Frontal cortex (tissue), 4 donors: ENCODE data around the gene LIMS1. TPM values are rescaled to one million over a fixed set of nuclear protein-coding genes. Genes with fewer than 3 reads are reported as not detected.
"Not testable (repeated sequence)": the region's sequence is repeated elsewhere in the genome, so short reads cannot be mapped to it uniquely, and the experiment has no call there.

Source experiments
- DNase-seq, 2 donors: peaks; one replicate each; pipeline ENCODE4 v3.0.0; 2012; ENCODE audit warnings: low spot score in 2 of 2
- FAIRE-seq: peaks from 2 replicates; lab custom pipeline; 2012; peaks lifted over from hg19 to GRCh38; lab: Jason Lieb, UNC
- total RNA-seq: library from RNA; depleted of rRNA; stranded (reverse); fragments of >200 nt; gene quantifications from one replicate; pipeline ENCODE4 v1.2.3, GENCODE V29; 2014
- donor health status: control.
- donor health status: control.
- donor health status: control.

Gene LIMS1
- total RNA-seq, 1 donor from 2014 or later = 11.8 TPM

DNA sequence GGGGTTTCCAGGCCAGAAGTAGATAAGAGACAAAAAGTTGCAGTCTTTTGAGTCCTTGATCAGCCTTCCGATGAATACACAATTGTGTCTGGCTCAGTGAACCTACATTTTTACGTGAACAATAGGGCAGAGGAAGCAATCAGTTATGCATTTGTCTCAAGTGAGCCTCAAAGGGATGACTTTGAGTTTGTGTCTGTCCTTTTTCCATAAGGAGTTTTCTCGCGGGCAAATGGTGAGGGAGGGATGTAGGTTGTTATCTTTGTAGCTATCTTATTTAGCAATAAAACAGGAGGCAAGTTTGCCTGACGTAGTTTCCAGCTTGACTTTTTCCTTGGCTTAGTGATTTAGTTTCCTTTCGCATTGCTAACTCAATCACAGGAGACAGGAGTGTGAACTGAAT lies 119.6 kb downstream of the LIMS1 start:
- not testable (repeated sequence) for FAIRE-seq, DNase-seq

DNA sequence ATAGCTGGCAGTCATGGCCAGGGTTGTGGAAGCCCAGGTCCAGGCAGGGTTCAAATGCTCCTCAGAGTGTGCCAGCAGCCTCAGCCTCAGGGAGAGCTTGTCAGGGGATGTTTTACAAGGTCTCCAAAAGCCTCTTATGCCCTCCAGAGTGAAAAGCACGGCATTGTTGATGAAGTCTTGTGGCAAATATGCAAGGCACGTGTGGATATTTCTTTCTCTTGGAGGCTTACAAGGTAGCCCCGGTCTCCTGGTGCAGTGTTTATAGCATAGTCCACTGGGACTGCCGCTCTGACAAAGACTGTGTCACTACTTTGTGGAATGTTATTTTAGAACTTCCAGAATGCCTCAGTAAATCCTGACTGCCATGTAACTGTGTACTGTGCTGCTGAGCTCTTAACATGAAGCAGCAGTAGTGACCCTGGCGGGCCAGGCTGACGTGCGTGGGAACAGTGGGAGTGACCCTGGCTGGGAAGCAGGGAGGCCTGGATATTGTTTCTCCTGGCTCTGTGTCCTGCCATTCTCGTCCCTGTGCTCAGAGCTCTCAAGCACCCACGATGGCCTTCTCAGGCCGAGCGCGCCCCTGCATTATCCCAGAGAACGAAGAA lies 120.4 kb downstream of the LIMS1 start:
- not testable (repeated sequence) for DNase-seq, FAIRE-seq

- not testable (repeated sequence) for DNase-seq, FAIRE-seq
Observed at GRCh38 chr2:108655270-108655669, 121.0 kb downstream of the LIMS1 start.

GRCh38 chr2:108656282-108656681 lies 122.0 kb downstream of the LIMS1 start:
- FAIRE-seq, DNase-seq: not testable (repeated sequence)

- not testable (repeated sequence) for FAIRE-seq, DNase-seq
Observed at GRCh38 chr2:108657517-108657916, 123.2 kb downstream of the LIMS1 start.

GRCh38 chr2:108658553-108658952 lies 124.3 kb downstream of the LIMS1 start:
- DNase-seq, FAIRE-seq: not testable (repeated sequence)

- not testable (repeated sequence) for FAIRE-seq, DNase-seq
Observed at GRCh38 chr2:108661493-108661892, 127.2 kb downstream of the LIMS1 start.

GRCh38 chr2:108662207-108662612 lies 127.9 kb downstream of the LIMS1 start:
- not testable (repeated sequence) for FAIRE-seq, DNase-seq

- not testable (repeated sequence) for DNase-seq
Observed at GRCh38 chr2:108663346-108663745, 129.1 kb downstream of the LIMS1 start.

GRCh38 chr2:108664089-108664488 lies 129.8 kb downstream of the LIMS1 start:
- not testable (repeated sequence) for FAIRE-seq

More at GRCh38 chr2:108663346-108663745, 129.1 kb downstream of the LIMS1 start:
- FAIRE-seq = not testable (repeated sequence)

DNA sequence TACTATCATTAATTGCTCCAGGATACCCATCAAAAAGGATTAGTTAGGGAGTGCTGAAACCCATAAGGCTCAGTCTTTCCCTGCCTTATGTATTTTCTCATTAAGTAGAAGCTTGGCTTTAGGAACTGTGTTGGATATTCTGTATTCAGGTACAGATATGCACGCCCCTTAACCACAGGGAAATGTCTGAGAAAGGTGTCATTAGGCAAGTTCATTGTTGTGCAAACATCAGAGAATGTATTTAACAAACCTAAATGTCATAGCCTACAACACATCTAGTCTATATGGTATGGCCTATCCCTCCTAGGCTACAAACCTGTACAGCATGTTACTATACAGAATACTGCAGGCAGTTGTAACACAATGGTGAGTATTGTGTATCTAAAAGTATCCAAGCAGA lies 130.7 kb downstream of the LIMS1 start:
- not testable (repeated sequence) for FAIRE-seq, DNase-seq

More at GRCh38 chr2:108664089-108664488, 129.8 kb downstream of the LIMS1 start:
- not testable (repeated sequence) for DNase-seq

- DNase-seq, FAIRE-seq: not testable (repeated sequence)
Observed at GRCh38 chr2:108665975-108666374, 131.7 kb downstream of the LIMS1 start.

DNA sequence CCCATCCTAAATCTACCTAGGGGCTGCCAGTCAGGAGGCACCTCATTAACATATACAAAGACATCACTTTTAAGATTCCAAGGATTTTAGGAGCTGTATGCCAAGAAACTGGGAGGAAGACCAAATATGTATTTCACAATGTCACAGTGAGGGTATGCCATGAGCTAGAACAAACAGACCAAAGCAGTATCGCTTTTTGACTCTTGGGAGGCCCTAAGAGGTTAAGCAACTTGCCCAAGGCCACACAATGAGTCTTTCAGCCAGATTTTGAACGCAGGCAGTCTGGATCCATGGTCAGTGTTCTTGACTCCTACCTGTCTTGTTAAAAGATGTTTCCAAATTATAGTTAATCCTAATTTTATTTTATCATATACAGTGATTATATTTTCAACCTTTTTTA lies 132.9 kb downstream of the LIMS1 start:
- FAIRE-seq = not testable (repeated sequence)

GRCh38 chr2:108670282-108670681 lies 136.0 kb downstream of the LIMS1 start:
- FAIRE-seq, DNase-seq: not testable (repeated sequence)

More for the DNA sequence above, 132.9 kb downstream of the LIMS1 start:
- not testable (repeated sequence) for DNase-seq

GRCh38 chr2:108672200-108672805 lies 138.0 kb downstream of the LIMS1 start:
- not testable (repeated sequence) for FAIRE-seq, DNase-seq

DNA sequence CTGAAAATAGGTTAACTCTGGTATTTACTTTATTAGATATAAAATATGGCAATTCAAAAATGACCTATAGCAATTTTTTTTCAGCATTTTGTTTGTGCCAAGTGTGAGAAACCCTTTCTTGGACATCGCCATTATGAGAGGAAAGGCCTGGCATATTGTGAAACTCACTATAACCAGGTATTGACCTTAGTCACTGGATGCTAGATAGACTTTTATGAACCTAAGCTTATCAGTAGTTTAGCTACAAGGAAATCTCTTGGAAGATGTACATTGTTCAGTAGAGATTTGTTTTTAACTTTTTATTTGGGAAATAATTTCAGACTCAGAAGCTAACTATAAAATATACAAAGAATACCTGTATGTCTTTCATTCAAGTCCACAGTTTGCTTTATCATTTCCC lies 142.3 kb downstream of the LIMS1 start:
- not testable (repeated sequence) for DNase-seq, FAIRE-seq

- not testable (repeated sequence) for DNase-seq, FAIRE-seq
Observed at GRCh38 chr2:108677239-108677744, 143.0 kb downstream of the LIMS1 start.

- DNase-seq, FAIRE-seq: not testable (repeated sequence)
Observed at GRCh38 chr2:108678198-108678651, 144.0 kb downstream of the LIMS1 start.

GRCh38 chr2:108680805-108681204 lies 146.5 kb downstream of the LIMS1 start:
- DNase-seq, FAIRE-seq: not testable (repeated sequence)
